GM12865 (cell line): ENCODE measurements around the gene LCE4A.
"Not testable (repeated sequence)": the region's sequence is repeated elsewhere in the genome, so short reads cannot be mapped to it uniquely, and the experiment has no call there.

Experiments used
- DNase-seq: peaks from one replicate; pipeline ENCODE4 v3.0.0; 2010; ENCODE audit warnings: low read depth
- H3K4me3 ChIP-seq: 2 replicates; pipeline ENCODE4 v1.5.1; 2011; ENCODE audit warnings: mild to moderate bottlenecking, low read depth, low read length, control low read depth
- TF ChIP-seq, protein P1 (sequence below): IDR thresholded peaks from 2 replicates; pipeline ENCODE4 v1.5.1; 2011; ENCODE audit warnings: low read length, control low read depth, low read depth, inconsistent platforms; ENCODE audit not compliant: insufficient read depth; ENCODE audit errors: missing control alignments

The LCE4A gene, protein sequence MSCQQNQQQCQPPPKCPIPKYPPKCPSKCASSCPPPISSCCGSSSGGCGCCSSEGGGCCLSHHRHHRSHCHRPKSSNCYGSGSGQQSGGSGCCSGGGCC

DNA sequence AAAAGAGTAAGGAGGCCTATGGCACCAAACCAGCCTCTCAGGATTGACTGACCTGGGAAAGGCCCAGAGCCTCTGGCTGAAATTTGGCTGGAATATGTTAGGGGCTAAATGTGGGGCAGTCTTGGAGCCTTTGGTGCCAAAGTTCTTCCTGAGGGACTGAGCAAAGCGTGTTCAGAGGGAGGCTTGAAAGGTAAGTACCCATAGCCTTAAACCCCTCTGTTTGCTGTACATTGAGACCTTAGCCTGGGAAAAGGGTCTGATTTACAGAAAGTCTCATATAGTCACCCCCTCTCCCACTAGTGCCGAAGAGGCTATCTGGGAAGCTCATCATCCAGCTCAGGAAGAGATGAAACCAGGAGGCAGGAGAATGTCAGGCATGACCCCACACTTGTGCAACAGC, at the start of gene LCE4A:
TSS of gene LCE4A (plus strand) at position 301 of the 400 bp plus-strand sequence. CDS start 916 bp downstream, outside the sequence.
- no peak for DNase-seq
- H3K4me3 ChIP-seq: no peak within 1 kb of the TSS
- TF ChIP-seq, protein P1, sequence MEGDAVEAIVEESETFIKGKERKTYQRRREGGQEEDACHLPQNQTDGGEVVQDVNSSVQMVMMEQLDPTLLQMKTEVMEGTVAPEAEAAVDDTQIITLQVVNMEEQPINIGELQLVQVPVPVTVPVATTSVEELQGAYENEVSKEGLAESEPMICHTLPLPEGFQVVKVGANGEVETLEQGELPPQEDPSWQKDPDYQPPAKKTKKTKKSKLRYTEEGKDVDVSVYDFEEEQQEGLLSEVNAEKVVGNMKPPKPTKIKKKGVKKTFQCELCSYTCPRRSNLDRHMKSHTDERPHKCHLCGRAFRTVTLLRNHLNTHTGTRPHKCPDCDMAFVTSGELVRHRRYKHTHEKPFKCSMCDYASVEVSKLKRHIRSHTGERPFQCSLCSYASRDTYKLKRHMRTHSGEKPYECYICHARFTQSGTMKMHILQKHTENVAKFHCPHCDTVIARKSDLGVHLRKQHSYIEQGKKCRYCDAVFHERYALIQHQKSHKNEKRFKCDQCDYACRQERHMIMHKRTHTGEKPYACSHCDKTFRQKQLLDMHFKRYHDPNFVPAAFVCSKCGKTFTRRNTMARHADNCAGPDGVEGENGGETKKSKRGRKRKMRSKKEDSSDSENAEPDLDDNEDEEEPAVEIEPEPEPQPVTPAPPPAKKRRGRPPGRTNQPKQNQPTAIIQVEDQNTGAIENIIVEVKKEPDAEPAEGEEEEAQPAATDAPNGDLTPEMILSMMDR: no peak

DNA sequence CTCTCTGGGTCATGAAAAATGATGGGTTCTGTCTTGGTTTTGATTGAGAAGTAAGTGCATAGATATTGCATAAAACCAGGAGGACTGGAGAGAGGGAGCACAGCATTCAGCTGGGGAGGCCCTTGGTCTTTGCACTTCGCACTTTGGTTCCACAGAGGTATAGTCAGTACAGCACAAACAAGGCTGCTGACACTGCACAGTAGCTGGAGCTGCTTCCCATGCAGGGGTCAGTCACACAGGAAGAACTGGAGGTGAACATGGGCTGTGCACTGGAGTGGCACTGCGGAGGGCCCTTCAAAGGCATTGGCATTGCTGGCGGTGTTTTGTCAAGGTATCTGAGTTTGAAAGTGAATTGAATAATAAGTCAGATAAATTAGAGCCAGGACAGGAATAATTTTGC, 49.3 kb upstream of the LCE4A start:
- no peak for DNase-seq
- H3K4me3 ChIP-seq: no peak overlapping the region
- TF ChIP-seq, protein P1: no peak

DNA sequence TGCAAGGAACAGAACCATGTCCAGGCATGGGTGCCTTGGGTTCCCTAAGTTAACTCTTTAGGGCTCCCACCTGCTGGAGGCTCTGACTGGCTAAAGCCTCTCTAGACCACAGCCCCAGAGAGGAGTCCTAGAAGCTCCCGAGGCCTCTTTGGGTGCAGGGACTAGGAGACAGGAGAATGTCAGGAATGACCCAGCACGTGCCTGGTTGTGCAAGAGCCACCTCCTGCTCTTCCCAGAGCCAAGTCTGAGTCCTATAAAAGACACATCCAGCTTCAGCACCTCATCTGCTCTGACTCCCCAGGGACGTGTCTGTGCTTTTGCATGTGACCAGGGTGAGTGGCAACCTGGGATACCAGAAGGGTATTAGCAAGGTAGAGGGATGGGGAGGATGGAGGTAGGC, 44.9 kb upstream of the LCE4A start, which contains the start of gene LCE2D:
TSS of gene LCE2D (plus strand) at position 283 of the 400 bp plus-strand sequence. CDS start 726 bp downstream, outside the sequence.
- TF ChIP-seq, protein P1: no peak
- H3K4me3 ChIP-seq: no peak within 1 kb of the TSS
- DNase-seq: no peak

DNA sequence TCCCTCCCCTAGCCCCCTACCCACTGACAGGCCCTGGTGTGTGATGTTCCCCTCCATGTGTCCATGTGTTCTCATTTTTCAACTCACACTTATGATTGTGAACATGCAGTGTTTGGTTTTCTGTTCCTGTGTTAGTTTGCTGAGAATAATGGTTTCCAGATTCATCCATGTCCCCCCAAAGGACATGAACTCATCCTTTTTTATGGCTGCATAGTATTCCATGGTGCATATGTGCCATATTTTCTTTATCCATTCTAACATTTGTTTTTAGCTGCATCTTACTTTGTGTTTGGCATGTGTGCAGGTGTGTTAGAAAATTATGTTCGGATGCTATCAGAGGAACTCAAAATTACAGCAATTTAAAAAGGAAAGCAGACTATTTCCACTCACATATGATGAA, 41.8 kb upstream of the LCE4A start:
- H3K4me3 ChIP-seq, DNase-seq: not testable (repeated sequence)

DNA sequence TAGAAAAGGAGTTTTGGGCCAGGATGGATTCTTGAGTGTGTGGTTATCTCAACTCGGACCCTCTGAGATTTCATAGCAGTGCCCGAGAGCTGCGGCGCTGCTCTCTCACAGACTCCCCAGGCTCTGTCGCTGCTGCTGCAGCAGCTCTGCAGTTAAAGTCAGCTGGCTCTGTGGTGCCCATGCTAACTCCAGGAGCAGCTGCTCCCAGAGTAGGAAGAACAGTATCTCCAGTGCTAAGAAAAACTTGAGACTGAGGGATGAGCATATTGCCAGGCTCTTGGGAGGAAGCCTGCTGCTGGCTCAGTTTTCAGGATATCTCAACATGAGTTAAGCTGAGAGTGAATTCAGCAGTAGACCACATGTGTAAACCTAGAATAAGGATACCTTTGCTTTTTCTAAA, 40.3 kb upstream of the LCE4A start:
- TF ChIP-seq, protein P1: no peak
- no peak overlapping the region for H3K4me3 ChIP-seq
- no peak for DNase-seq

DNA sequence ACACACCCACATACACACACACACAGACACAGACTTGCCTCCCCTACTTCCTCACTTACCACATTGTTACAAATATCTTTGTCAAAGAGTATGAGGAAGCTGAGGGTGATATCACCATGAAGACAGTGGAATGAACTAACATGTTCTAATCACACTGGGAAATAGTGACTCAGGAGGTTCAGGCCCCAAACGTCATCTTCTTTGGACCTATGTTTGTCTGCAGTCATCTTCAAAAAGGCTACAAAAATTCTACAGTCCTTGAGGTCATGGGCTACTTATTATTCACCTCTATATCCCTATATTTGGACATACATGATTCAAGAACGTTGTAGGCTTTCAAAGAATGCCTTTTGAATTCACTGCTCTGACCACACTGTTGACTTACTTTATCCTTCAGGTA, 34.9 kb upstream of the LCE4A start:
- TF ChIP-seq, protein P1: no peak
- no peak overlapping the region for H3K4me3 ChIP-seq
- DNase-seq: no peak

DNA sequence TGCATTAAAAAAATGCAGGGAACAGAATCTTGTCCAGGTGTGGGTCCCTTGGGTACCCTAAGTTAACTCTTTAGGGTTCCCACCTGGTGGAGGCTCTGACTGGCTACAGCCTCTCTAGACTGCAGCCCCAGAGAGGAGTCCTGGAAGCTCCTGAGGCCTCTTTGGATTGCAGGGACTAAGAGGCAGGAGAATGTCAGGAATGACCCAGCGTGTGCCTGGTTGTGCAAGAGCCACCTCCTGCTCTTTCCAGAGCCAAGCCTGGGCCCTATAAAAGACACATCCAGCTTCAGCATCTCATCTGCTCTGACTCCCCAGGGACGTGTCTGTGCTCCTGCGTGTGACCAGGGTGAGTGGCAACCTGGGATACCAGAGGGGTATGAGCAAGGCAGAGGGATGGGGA, 33.0 kb upstream of the LCE4A start, which contains the start of gene LCE2C:
TSS of gene LCE2C (plus strand) at position 297 of the 400 bp plus-strand sequence. CDS start 737 bp downstream, outside the sequence.
- H3K4me3 ChIP-seq, DNase-seq: not testable (repeated sequence)

DNA sequence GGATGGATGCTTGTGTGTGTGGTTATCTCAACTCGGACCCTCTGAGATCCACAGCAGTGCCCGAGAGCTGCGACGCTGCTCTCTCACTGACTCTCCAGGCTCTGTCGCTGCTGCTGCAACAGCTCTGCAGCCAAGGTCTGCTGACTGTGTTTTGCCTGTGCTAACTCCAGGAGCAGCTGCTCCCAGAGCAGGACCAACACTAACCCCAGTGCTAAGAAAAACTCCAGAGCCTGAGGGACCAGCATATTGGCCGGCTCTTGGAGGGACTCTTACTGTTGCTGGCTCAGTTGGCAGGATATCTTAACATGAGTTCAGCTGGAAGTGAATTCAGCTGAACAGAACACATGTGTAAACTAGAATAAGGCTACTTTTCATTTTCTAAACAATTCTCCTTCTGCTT, 28.5 kb upstream of the LCE4A start:
- no peak for DNase-seq
- TF ChIP-seq, protein P1: no peak
- H3K4me3 ChIP-seq: no peak overlapping the region
